HK-2 (cell line): ENCODE results near the gene LHX6.

Experiments
- DNase-seq: peaks from one replicate; pipeline ENCODE4 v3.0.0-alpha.2; 2018; ENCODE audit not compliant: unreplicated experiment

Gene LHX6

DNA sequence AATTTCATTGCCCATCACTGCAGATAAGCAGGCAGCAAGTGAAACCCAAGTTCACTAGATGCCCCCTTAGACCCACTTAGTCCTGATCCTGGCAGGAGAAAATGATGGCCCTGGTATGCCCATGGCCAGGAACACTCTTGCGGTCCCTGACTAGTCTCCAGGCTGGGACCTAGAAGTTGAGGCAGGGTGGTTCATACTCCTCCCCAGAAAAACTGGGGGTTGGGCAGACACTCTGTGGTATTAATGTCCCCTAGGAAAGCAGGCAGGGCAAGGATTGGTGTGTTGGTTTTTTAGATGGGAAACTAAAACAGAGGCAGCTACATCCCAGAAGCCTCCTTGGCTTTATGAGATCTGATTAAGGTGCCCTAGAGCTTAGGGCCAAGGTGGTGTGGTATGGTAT, 13.1 kb downstream of the LHX6 start:
- no peak for DNase-seq

DNA sequence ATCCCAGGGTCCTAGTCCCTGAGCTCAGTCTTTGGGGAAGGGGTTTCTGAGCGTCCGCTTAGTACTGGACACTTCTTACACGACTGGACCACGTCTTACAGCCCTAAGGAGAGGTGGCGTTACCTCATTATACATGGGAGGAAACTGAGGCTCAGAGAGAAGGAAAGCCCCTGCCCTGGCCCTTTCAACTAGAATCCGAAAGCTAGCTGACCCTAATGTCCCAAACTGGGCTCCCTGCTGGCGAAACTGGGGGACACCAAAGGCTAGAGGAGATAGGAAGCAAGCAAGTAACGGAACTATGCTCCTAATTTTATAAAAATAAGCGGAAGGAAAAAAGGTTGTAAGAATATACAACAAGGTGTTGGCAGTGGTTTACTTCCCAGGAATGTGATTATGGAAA, 14.2 kb downstream of the LHX6 start:
- no peak for DNase-seq

DNA sequence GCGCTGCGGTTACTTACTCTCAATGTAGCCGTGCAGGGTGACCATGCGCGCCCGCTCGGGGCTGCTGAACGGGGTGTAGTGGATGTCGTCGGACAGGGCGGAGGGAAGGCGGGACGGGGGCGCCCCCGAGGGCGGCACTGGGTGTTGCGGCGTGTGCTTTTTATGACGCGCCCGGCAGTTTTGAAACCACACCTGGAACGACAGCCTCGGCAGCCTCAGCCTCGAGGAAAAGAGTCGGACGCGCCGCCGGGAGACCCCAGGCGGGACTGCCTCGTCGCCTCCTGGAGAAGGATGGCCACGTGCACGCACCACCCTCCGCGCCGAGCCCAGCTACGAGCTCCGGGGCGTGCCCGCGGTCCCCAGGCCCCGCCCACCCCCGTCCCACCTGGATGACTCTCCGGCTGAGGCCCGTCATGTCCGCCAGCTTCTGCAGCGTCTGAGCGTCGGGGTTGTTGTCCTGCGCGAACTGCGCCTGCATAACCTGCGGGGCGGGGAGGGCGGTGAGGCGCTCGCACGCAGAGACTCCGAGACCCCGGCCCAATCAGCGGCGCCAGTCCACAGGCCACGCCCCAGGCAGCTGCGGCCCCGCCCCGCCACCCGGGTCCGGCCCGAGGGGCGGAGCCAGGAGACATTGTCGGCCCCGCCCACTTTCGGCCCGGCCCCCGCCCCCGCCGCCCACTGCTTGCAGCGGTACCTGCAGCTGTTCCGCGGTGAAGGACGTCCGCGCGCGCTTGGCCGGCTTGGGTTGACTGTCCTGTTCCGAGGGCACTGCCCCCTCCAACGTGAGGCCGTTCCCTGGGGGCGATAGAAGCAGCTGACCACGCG, 15.0 kb downstream of the LHX6 start:
- DNase-seq, result peak; percentile 89

DNA sequence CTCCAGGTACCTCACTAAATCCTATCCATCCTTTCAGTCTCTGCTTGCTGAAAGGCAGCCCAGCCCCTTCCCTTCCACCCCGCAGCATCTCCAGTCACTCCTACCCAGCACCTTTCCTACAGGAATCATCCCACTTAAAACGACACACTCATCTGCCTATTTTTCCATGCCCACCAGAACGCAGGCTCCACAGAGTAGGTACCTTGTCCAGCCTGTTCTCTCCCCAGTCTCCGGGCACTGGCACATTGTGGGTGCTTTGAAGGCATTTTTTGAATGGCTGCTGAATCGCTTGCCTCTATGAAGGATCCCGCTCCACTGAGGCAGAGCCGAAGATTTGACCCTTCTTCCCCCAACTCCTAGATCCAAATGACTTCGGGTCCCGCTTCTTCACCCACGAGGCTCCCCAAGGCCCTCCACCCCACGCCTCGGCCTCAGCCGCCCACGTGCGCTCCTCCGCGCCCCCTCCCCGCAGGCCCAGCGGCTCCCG, 15.6 kb downstream of the LHX6 start:
- no peak for DNase-seq

DNA sequence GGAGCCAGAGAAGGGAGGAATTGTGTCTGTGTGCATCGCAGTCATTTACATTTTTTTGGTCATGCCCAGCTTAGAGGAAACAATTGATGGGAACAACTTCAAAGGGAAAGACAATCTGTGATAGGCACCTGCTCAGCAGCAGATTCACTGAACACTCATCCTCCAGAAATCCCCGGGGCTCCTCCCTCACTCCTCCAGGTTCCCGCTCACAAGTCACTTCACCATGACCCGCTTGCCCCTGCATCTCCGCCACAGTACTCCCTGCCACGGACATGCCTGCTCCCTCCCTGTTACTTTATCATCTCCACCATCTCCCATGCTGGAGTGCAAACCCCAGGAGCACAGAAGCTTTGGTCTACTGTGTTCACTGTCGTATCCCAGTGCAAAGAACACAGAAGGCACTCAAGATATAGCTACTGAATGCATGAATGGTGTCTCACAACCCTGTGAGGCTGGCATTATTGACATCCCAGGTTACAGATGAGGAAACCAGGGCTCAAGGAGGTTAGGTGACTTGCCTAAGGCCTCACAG, 16.2 kb downstream of the LHX6 start:
- DNase-seq, result no peak

DNA sequence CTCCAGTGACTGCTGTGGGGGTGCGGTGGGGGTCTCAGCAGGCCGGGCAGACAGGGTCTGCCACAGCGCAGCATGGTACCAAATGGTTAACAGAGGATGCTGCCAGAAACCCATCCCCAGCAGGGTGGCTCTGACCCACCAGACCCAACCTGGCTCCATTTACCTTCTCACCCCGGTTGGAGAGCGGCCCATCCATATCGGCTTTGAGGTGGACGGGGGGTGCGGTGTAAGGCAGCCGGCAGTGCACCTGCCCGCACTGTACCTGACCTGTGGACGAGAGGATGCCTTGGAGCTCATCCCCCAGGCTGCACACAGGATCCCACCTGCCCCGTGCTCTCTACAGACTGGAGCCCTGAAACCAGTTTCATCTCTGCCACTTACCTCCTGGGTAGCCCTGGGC, 19.3 kb downstream of the LHX6 start:
- no peak for DNase-seq

DNA sequence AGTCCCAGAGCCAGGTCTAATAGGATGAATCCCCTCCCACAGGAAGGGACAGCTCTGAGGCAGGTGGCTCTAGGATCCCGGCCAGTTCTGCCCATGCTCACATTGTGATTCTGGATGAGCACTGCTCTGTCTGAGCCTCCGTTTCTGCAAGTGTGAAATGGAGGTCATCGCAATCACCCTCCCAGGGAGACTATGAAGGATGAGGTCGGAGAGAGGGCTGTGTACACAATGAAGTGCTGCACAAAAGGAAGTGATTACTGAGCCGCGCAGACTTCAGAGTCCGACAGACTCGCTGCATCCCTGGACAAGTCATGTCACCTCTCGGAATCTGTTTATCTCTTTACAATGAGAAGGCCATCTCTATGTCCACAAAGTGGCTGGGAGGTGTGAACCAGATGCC, 21.7 kb downstream of the LHX6 start:
- DNase-seq, result no peak

DNA sequence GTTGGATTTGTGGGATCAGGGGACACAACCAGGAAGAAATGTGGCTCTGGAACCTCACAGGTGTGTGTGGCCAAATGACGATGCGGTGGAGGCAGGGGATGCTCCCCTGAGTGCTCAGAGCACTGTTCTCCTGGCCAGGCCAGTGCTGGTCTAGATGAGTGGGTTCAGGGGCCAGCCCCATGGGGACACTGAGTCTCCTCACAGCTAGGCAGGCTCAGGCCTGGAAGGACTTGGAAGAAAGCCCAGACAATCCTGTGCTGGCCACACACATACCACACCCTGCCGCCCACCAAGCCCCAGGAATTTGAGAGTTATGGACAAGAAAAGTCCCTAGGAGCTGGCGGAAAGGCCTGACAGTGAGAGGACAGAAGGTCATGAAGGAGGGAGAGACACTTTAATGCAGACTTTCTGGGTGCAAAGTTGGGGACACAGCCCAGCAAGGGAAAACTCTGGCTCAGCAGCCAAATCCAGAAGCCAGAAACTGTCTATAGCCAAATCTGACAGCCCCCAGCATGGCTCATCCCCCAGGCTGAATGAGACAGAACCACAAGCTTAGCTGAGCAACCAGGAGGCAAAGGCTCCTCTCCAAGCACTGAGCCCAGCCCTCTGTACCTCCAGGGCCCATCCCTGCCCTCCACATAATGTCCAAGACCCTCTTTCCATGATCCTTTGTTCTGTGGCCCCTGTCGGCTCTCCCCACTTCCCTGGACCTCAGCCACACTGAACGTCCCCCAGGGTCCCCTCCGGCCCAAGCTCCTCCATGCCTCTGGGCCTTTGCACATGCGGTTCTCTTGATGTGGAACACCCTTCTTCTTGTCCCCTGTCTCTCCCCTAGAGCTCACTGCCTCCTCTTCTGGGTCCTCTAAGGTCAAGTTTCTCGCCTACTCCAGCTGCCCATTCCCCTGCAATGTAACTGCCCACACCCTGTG, 22.4 kb downstream of the LHX6 start:
- DNase-seq, result peak; percentile 43

DNA sequence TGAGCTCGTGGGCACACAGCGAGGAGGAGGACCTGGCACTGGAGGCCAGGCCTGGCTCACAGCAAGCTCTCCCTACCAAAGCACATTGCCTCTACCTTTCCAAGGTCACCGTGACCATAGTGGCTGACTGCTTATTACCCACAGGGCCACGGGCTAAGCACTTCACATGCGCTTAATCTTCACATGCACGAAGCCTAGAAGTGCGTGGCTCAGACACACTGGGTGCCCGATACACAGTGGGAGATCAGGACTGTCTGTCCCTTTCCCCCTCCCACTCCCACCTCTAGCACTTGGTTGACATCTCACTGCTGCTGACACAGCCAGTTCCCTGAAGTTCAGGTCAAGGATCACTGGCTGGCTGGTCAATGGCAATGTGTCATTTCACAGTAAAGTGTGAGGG, 23.6 kb downstream of the LHX6 start:
- no peak for DNase-seq

DNA sequence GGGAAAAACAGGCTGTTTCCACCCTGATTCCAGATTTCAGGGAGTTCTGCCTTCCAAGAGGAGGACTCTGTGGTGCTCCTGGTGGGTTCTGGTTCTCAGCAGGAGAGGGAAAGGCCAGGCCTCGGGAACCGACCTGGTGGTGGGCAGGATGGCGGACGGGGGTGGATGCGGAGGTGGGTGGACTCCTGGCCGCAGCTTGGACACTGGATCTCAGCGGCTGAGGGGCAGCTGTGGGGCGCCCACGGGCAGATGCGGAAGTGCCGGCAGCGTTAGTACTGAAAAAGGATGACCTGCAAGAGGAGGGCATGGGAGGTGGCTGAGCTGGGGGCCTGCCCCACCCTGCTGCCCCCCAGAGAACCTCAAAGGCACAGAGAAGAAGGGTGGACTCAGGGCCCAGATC, 24.3 kb downstream of the LHX6 start:
- DNase-seq, result no peak

DNA sequence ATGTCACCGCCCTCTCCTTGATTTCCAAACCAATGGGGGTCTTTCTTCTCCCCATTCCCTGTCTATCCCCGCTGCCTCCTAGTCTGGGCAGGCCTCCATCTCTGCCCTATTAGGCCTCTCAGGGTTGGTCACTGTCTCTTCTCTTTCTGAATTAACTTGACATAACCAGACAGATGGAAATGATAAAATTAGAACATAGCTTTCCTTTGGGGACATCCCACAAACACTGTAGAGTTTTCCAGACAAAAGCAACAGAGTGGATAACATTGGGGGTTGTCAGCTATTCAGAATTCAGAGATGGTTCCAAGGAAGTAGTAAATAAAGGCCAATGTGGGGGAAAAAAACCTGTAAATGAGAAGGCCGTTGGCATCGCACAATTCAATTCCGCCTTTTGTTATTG, 24.7 kb downstream of the LHX6 start:
- no peak for DNase-seq

DNA sequence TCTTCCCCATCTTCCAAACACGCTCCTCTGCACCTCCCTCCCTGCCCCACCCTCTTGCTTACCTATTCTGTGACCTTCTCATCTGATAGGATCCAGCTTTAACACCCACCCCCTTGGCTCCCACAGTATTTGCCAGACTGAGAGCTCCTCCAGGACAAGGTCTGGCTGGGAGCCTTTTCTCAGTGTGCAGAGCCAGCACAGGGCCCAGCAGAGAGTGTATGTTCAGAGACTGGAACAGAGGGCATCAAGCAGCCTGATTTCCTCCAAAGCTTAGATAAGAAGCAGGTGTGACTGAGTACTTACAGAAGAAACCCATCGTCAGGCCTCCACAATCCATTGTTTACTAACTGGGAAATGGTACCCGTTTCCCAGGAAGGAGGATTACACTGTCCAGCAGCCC, 26.6 kb downstream of the LHX6 start:
- no peak for DNase-seq

DNA sequence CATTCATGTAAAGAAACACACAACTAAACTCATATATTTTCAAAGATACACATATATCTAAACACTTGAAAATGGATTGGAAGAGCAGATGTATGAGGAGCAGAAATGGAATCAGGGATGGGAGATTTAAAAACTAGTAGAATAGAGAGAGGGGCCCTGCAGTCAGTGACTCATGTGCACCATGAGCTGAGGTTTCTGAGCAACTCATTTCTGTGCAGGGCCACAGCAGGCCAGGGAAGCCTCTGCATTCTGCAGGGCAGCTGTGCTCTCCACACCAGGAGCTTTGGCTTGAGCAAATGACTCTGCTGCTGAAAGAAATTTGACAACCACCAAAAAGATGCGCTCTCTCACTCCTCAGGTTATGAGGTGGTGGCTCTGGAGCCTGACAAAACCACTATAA, 27.1 kb downstream of the LHX6 start:
- DNase-seq, result no peak

DNA sequence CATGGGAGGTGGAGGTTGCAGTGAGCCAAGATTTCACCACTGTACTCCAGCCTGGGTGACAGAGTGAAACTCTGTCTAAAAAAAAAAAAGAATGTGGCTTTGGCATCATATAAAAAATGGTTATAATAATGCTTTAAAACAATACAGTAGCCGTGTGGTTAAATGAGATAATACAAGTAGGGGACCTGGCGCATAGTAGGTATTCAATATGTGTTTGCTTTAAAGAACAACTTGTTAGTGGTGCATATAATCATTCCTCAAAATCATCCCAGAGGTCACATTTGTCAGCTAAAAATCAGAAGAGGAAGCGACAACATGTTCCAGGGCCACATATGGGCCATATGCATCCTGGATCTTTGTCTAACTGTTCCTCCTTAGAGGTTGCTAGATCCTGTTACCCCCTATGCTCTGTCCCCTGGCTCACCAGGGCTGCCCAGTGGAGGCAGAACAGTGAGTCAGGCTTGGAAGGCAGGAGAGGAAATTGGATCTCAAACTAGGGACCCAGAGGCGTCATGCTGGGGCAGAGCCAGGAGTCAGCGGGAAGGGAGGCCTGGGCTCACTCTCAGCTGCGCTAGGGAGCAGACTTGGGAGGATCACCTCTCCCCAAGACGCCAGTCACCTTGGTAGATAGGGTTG, 27.7 kb downstream of the LHX6 start:
- DNase-seq, result no peak

DNA sequence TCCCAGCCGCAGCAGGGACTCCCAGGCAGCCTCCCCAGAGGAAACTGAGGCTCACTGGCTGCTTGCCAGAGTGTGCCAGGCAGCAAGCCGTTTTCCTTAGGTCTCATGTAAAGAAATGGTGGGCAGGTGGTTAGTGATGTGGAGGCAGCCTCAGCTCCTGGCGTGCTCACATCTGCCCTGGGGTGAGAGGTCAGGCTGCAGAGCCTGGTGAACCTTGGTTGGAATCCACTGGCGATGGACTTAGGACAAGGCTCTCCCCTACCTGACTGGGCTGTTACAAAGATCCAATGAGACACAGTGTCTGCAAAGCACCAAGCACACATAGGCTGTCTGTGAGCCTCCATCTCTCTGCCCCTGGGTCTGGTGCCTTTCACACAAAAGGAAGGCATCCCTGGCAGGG, 30.9 kb downstream of the LHX6 start:
- DNase-seq, result no peak

DNA sequence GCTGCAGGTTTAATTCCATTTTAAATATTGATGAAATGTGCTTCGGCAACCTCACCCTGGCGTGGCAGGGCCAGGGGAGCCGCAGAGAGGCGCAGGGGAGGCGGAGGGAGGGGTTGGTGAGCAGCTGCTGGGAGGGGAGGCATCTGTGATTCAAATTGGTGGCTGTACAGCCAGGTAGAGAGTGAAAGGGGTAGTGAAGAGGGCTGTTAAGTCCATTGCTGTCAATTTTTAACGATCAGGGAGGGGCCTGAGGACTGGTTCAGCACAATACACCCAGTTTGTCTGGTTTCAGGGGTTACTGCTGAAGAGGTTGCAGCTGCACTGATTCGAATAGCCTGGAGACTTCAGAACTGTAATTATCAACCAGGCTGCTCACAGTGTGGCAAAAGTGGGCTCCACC, 31.3 kb downstream of the LHX6 start:
- no peak for DNase-seq

DNA sequence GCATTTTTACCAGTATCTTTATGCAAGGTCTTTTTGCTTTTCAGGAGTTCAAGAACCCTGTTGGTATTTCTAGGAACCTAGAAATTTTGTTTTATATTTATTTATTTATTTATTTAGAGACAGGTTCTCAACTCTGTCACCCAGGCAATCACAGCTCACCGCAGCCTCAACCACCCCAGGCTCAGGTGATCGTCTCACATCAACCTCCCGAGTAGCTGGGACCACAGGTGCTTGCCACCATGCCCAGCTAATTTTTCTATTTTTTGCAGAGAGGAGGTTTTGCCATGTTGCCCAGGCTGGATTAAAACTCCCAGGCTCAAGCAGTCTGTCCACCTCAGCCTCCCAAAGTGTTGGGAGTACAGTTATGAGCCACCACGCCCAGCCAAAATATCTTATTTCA, 32.9 kb downstream of the LHX6 start:
- DNase-seq, result no peak

DNA sequence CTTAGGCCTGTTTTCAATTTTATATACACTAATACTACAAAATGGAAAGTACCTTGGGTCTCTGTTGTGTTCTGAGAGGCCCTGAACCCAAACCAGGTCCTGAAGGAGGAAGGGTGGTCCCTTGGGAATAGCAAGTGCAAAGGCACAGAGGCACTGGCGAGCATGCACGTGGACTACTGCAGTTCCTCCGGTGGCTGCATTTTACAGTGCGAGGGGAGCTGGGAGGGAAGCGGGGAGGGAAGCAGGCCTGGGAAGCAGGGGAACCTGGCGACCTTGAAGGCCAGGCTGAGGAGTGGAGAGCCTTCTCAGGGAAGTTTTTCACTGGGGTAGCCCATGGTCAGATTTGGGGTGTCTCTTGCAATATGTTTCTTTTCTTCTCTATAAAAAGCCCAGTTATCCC, 35.1 kb downstream of the LHX6 start:
- DNase-seq, result no peak

DNA sequence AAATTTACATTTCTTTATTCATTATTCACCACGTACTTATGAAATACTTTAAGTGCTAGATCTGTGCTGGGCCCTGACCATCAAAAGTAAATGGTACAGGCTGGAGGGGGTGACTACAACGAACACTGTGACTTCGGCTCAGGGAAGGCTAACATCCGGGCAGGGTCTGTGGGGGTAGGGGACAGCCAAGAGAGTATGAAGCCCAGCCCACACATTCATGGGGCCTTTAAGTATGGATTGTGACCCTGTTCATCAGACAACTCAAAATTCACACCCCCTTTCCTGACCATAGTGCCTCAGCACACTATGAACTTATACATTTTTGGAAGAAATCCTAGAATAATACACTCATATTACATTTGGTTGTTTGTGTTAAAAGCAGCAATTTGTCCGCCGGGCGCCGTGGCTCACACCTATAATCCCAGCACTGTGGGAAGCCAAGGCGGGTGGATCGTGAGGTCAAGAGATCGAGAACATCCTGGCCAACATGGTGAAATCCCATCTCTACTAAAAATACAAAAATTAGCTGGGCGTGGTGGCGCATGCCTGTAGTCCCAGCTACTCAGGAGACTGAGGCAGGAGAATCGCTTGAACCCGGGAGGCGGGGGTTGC, 35.7 kb downstream of the LHX6 start:
- no peak for DNase-seq

DNA sequence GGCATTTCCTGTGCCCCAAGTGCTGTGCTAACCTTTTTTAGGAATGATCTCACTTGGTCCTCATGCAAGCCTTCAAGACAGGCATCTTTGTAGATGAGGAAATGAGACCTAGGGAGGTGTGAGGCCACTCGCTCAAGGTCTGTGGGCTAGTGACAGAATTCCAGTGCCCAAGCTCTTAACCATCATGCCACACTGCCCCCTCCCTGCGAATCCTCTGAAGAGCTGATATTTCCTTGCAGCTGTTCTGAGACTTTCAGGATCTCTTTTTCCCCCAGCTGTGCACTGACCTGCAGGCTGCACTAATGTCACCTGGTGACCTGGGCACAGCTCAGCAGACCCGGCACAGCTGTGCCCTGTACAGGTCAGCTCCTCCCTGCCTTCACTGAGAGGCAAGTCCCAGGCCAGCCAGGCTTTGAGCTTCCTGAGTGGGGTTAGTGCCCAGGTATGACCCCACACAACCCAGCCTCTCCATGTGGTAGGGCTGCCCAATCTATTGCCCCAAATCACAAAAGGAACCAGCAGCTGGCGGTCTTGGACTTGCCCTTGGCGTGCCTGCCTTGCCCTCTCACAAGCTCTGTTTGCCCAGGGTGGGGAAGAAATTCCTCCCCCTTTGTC, 36.4 kb downstream of the LHX6 start:
- no peak for DNase-seq

DNA sequence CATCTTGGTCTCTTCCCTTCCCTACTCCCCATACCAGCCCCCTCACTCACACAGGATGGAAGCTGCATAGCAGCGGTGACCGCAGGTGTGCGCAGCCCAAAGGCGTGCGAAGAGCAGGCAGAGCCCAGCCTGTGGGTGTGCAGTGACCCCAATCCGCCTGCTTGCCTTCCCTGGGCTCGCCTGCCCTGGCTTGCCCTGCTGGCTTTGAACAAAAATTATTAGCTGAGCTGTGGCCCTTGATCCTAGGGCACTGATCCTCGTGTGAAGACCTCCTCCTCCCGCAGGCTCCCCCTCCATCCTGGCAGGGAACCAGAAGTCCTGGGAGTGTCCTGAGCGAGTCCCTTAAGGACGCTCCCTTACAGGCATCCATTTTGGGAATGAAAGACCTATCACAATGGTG, 37.2 kb downstream of the LHX6 start:
- no peak for DNase-seq
